Measurements from ENCODE around the gene HIVEP3.

The HIVEP3 gene

GRCh38 chr1:41468122-41468762 is 450.5 kb downstream of the HIVEP3 start:
- no peak for DNase-seq
- in situ Hi-C loops (cut with HindIII; ENCODE audit: low pct_ligation_motif_present, low pct_unique_long_range_greater_than_20kb, low sequenced_read_pairs) = no loop called here

GRCh38 chr1:41467673-41468072 is 451.0 kb downstream of the HIVEP3 start:
- DNase-seq = no peak
- in situ Hi-C loops (cut with HindIII; ENCODE audit: low pct_ligation_motif_present, low pct_unique_long_range_greater_than_20kb, low sequenced_read_pairs) = no loop called here

GRCh38 chr1:41466146-41466545 is 452.6 kb downstream of the HIVEP3 start:
- in situ Hi-C loops (cut with HindIII; ENCODE audit: low pct_ligation_motif_present, low pct_unique_long_range_greater_than_20kb, low sequenced_read_pairs) = no loop called here
- DNase-seq = no peak

- in situ Hi-C loops (cut with HindIII; ENCODE audit: low pct_ligation_motif_present, low pct_unique_long_range_greater_than_20kb, low sequenced_read_pairs) = no loop called here
- no peak for DNase-seq
Measured at GRCh38 chr1:41465741-41466140, 453.0 kb downstream of the HIVEP3 start.

- DNase-seq = no peak
- in situ Hi-C loops (cut with HindIII; ENCODE audit: low pct_ligation_motif_present, low pct_unique_long_range_greater_than_20kb, low sequenced_read_pairs) = no loop called here
Measured at GRCh38 chr1:41464885-41465284, 453.8 kb downstream of the HIVEP3 start.

- in situ Hi-C loops (cut with HindIII; ENCODE audit: low pct_ligation_motif_present, low pct_unique_long_range_greater_than_20kb, low sequenced_read_pairs) = no loop called here
- no peak for DNase-seq
Measured at GRCh38 chr1:41463516-41463915, 455.2 kb downstream of the HIVEP3 start.

GRCh38 chr1:41462680-41463004 is 456.1 kb downstream of the HIVEP3 start:
- no peak for DNase-seq
- in situ Hi-C loops (cut with HindIII; ENCODE audit: low pct_ligation_motif_present, low pct_unique_long_range_greater_than_20kb, low sequenced_read_pairs) = no loop called here

- in situ Hi-C loops (cut with HindIII; ENCODE audit: low pct_ligation_motif_present, low pct_unique_long_range_greater_than_20kb, low sequenced_read_pairs) = no loop called here
- DNase-seq = no peak
Measured at GRCh38 chr1:41461790-41462679, 456.7 kb downstream of the HIVEP3 start.

GRCh38 chr1:41456847-41457540 is 461.7 kb downstream of the HIVEP3 start:
- in situ Hi-C loops (cut with HindIII; ENCODE audit: low pct_ligation_motif_present, low pct_unique_long_range_greater_than_20kb, low sequenced_read_pairs) = no loop called here

More at GRCh38 chr1:41456847-41457540, 461.7 kb downstream of the HIVEP3 start:
- no peak for DNase-seq
